ENCODE measurements around the gene TNS1. TPM values are rescaled to one million over a fixed set of nuclear protein-coding genes. Genes with fewer than 3 reads are reported as not detected.

The TNS1 gene
- polyA plus RNA-seq, 3 donors, result 60.6 to 72.4 (median 62.7) TPM

DNA sequence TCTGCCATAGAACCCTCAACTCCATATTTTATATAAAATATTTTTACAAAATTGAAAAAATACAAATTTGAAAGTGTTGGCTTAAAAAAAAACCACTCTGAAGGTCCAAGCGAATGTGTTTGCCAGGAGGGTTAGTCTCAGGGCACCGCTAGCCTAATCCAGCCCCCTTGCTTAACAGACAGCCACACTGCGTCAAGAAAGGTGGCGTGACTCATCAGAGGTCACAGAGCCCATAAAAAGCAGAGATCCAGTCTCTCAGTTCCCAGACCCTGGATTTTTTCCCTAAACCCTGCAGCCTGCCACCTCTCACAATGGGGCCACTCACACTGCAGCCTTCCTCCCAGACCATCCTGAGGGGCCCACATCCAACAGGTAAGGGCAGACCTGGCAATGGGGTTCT, 3.9 kb upstream of the TNS1 start:
- DNase-seq (ENCODE audit: extremely low read depth in 1 of 11, low read depth in 9 of 11, low spot score in 4 of 11), result no peak

DNA sequence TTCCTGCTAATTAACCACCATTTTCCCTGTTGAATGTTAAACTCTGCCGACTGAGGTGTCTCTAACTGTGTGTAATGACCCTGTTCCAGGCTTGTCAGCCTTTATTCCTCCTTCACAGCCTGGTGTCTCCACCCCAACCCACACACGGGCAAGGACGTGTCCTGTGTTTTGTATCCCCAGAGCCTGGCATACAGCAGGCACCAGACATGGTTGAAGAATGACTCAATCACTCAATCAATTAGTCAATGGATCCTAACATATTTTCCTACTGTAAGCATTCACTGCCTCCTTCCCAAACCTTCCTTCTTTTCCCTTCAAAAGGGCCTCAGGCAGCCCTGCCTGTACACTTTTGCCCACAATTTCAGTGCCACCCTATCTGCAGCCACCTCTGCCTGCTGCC, 2.7 kb upstream of the TNS1 start:
- no peak for DNase-seq (ENCODE audit: extremely low read depth in 1 of 11, low read depth in 9 of 11, low spot score in 4 of 11)

DNA sequence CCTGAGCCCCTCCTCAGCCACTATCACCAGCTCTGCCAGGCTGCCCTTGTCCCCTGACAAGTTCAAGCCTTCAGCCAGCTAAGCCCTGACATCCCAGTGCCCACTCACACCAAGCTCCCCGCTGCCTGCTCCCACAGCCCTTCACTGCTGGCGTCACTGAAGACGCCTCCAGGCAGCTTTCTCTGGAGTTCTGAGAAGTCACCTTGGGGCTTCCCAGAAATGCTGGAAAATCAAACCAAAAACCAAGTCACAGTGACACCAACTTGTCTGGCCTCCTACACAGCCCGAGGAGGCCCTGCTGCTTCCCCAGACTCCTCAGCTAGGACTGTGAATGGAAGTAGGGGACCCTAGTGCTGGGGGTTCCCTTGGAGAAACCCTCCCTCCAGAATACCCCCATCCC, 2.2 kb upstream of the TNS1 start:
- DNase-seq (ENCODE audit: extremely low read depth in 1 of 11, low read depth in 9 of 11, low spot score in 4 of 11), result no peak

DNA sequence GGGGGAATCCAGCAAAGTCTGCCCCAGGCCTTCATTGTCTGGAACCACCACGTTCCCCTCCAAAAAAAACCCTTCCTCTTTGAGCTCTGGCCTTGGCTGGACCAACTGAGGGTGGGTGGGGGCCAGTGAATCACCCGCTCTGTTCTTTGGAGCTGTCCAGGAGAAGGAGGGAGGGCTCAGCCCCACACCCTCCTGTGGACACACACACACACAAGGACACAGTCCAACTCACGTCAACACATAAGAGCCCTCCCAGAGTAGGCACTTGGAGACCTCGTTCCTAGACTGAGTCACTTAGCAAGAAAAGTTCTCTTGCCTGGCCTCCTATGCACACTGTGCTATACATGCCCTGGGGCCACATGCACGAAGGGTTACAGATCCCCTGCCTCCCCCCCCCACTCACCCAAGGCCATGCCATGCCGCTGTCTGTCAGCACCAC, 1.2 kb upstream of the TNS1 start:
- DNase-seq (ENCODE audit: extremely low read depth in 1 of 11, low read depth in 9 of 11, low spot score in 4 of 11), result no peak

DNA sequence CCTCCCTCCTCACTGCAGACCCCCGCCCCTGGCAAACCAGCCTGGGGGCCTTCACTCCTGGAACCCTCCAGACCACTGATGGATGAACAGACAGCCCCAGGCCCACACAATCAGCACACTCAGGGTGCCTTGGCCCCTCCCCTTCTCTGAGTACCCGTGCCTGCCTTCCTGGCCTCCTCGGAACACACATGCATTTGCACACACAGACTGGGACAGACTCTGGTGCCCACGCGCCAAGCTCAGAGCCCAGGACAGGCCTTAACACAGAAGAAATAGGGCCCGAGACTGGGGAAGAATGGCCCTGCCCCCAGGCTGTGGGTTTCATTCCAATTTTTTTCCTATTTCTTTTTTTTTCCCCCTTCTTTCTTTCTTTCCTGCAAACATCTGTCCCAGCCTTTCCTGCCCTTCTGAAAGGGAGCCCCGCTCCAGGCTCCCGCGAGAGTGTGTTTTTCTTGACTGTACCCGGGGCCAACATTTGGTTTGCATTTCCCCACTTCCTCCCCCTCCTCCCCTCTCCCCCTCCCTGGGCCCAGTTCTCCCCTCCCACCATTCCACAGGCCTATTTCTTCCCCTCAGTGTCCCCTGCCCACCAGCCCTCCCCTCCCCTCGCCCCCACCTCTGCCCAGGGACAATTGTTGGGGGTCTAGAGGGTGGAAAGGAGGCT, 618 bp upstream of the TNS1 start:
- DNase-seq (ENCODE audit: extremely low read depth in 1 of 11, low read depth in 9 of 11, low spot score in 4 of 11), result no peak

DNA sequence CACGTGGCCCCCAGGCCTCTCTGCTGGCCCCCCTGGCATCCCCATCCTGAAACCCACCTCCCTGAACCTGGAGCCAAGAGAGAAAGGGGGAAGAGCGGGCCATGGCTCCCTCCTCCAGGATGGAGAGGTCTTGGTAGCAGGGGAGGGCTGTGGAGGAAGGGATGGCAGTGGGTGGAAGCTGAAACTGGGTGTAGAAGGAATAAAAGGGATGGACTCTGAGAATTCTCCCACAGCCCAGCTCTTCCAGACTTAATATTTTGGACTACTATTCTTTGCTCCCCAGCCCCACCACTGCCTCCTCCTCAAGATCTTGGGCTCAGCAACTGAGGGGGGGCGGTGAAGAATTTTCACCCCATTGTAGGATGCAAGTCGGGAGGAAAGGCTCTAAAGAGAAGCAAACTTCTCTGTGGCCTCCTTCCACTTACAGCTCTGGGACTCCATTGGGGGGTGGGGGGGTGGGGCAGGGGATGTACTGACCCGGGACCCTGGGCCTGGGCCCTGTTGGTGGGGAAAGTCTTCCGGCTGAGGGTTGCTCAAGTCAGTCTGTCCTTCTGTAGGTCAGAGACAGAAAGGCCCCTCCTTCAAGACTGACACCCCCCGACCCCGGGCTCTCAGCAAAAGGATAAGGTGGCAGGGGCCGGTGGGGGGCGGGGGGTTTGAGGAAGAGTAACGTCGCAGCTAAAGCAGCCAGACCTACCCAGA, 501 bp downstream of the TNS1 start:
- no peak for DNase-seq (ENCODE audit: extremely low read depth in 1 of 11, low read depth in 9 of 11, low spot score in 4 of 11)

DNA sequence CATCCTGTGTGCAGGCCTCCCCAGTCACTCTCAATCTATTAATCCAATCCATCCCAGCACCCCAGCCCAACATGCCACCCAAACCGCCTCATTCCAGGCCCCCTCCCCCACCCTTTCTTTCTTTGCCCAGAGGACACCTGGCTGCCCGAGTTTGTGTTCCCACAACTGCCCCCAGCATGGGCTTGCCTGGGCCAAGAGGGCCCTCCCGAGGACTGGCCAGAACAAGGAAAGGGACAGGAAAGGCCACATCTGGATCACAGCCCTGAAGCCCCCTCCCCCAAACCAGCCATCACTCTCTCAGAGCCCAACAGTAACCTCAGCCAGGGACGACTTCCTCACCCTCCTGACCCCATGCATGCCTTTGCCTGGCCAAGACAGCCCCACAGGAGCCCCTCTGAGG, 1.2 kb downstream of the TNS1 start:
- no peak for DNase-seq (ENCODE audit: extremely low read depth in 1 of 11, low read depth in 9 of 11, low spot score in 4 of 11)

DNA sequence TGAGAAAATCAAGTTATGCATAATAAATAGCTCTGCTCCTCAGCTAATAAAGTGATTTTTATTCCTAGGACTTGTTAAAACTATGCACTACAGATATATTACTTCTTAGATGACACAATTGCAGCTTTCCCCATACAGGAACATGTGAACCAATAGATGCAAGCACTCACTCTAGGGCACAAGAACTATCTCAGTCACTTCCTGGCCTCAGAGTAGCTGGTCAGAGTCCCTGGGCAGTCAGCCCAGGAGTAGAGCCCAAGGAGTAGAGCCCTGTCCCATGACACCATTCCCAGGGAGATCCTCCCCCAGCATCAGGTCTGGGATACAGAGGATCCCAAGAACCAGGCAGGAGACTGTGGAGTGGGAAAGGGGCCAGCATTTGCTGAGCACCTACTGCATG, 2.7 kb downstream of the TNS1 start:
- DNase-seq (ENCODE audit: extremely low read depth in 1 of 11, low read depth in 9 of 11, low spot score in 4 of 11), result no peak

DNA sequence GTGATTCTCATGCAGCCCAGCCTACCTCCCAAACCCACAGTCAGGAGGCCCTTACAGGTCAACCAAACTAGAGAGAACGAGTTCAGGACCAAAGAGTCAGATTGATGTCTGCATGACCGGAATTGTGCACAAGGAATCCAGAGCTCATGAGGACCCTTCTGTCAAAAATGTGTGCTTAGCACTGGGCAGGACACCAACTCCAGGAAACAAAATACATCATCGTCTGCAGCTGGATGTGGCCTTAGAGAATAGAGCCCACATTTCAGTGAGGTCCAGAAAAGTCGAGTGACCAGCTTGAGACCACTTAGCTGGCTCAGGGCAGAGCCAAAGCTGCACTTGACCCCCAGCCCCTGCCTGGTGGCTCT, 3.2 kb downstream of the TNS1 start:
- no peak for DNase-seq (ENCODE audit: extremely low read depth in 1 of 11, low read depth in 9 of 11, low spot score in 4 of 11)

DNA sequence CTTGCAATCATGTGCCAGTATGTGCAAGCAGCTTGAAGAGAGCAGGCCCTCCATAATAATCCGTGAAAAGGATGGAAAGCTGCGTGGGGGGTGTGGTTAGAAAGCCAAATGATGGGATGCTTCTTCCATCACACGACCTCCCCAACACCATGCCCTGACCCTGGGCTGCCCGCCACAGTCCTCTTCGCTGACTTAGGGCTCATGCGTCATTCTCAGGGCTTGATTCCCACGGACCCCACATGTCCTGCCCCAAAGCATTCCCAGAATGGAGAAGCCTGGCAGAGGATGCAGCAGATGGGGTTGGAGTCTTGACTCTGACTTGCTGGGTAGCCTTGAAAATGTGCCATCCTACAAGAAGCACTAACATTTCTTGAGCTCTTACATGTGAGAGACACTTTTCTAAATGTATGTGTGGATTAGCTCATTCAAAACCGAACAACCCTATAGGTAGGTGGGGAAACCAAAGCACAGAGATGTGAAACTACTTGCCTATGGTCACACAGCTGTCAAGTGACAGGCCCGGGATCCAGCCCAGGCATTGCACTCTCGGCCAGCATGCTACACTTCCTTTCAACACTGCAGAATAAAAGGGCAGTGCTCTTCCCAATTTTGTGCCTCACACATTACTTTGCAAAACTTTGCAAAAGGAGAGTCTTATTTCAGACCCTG, 3.7 kb downstream of the TNS1 start:
- DNase-seq (ENCODE audit: extremely low read depth in 1 of 11, low read depth in 9 of 11, low spot score in 4 of 11), result no peak

DNA sequence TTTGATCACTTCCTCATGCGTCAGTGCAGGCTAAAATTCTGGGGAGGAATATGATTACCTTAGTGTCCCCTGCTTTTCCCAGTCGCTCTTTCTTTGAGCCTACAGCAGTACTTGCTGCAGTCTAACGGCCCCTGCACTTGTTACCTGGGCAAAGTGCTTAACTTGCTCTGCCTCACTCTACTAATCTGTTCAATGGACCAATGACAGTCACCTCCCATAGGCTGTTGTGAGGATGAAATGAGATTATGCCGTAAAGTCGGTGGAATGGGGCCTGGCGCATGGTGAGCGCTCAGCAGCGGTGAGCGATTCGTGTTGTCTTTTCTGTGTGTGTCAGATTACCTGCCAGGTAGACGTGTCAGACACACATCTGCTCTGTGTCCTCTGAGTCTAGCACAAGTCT, 5.3 kb downstream of the TNS1 start:
- DNase-seq (ENCODE audit: extremely low read depth in 1 of 11, low read depth in 9 of 11, low spot score in 4 of 11), result no peak

DNA sequence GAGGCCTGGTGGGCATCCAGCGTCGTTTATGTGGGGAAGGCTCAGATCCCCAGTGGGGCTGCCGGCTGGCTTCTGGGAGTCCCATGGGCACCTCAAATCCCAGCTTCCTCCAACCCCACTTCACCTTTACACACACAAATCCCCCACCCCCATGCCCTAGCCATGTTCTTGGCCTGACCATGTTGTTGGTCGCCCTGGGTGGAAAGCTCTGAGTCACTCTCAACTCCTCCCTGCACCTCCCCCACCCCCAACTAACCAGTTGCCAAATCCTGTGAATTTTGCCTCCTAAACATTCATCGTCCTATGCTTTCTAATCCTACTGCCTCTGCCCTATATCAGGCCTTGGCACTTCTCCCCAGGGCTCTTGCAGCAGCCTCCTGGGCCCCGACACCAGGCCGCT, 6.4 kb downstream of the TNS1 start:
- no peak for DNase-seq (ENCODE audit: extremely low read depth in 1 of 11, low read depth in 9 of 11, low spot score in 4 of 11)

DNA sequence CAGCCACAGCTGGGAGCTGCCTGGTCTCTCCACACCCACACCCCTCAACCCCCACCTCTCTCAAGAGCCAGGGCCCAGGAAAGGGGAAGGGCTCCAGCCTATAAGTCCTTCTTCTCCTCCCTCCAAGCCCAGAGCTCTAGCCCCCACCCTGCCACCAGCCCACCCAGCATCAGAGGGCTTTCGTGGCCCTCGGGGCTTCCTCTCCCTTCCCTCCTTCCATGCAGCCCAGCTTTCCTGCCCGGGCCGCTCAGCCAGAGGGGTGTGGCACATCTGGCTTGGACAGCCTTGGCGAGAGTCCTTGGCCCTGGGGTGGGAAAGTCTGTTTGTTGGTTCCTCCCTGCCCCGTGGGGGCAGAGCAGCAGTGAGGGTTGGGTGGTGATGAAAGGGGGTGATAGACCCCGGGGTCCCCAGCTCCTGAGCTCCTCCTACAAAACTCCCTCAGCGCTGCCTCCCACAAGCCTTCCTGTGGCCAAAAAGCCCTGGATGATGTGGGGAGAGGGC, 7.0 kb downstream of the TNS1 start:
- DNase-seq (ENCODE audit: extremely low read depth in 1 of 11, low read depth in 9 of 11, low spot score in 4 of 11), result no peak

DNA sequence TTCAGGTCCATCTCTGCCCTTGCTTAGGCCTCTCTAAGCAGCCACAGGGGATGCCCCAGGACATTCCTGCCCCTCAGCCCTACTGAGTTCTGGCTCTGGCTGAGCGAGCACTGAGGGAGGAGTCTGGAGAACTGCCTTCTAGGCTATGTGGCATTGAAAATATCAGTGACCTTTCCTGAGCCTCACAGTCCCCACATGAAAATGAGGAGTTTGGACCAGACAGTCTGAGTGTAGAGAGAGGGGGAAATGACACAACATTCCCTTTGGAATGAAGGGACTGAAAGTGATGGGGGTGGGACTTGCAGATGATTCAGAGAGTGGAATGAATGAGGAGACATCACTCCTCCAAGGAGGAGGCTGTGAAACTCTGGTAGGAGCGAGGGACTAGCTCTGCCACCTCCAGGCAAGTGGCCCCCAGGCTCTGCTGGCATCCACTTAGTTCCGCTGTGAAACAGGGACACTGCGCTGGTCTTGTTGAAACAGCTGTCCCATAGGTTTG, 8.0 kb downstream of the TNS1 start:
- DNase-seq (ENCODE audit: extremely low read depth in 1 of 11, low read depth in 9 of 11, low spot score in 4 of 11), result no peak

DNA sequence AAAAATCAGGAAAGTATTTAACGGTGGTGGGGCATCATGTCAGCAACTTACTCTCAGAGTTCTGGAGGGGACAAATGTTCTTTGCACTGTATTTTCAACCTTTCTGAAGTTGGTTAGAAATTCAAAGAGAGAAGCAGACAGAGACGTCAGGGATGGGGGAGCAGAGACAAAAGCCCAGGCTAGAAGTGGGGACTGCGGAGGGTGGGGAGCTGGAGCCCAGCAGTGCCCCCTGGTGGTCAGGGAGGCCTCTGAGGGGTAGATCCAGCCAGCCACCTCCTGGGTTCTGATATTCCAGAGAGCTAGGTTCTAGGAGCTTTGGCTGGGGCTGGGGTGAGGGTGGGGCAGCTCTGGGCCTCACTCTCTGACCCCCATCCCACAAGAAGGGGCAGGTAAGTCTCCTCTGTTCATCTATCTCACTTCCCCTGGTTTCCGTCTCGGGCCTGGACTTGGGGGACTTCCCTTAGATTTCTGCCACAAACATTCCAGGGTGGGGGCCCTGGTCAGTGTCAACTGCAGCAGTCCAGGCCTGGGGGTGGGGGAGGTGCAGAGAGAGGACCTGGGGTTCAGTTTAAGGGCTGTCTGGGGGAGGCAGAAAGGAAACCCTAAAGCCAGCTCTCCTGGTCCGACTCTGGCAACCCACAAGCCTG, 8.9 kb downstream of the TNS1 start:
- no peak for DNase-seq (ENCODE audit: extremely low read depth in 1 of 11, low read depth in 9 of 11, low spot score in 4 of 11)

DNA sequence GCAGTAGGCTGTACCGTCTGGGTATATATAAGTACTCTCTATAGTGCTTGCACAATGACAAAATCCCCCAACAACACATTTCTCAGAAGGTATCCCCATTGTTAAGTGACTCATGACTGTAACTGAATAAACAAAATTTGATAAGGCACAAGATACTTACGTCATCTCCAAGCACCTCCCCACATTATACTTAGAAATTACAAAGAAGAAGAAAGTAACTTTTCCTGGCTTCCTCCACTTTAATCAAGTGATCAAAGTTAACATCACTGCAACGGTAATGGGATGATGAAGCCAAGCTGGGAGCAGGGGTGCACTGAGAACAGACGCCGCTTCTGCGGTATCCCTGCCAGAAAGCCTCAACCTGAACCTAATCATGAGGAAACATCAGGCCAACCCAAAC, 9.7 kb downstream of the TNS1 start:
- no peak for DNase-seq (ENCODE audit: extremely low read depth in 1 of 11, low read depth in 9 of 11, low spot score in 4 of 11)

DNA sequence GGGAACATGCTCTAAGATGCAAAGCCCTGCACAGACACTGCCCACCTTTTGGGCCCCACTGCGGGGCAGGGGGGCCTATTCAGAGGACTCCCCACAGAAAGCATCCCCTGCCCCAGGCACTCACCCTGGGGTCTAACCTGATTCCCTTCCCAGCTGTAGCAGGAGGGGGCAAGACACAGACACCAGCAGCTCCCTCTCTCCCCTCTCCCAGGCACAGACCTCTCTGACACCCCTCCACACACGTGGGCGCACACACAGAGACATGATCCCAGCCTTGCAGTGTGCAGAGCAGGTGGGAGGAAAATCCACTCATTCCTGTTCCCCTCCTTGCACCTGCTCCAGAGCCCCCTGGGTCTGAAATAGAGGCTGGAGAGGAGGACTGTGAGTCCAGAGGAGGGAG, 10.7 kb downstream of the TNS1 start:
- no peak for DNase-seq (ENCODE audit: extremely low read depth in 1 of 11, low read depth in 9 of 11, low spot score in 4 of 11)

DNA sequence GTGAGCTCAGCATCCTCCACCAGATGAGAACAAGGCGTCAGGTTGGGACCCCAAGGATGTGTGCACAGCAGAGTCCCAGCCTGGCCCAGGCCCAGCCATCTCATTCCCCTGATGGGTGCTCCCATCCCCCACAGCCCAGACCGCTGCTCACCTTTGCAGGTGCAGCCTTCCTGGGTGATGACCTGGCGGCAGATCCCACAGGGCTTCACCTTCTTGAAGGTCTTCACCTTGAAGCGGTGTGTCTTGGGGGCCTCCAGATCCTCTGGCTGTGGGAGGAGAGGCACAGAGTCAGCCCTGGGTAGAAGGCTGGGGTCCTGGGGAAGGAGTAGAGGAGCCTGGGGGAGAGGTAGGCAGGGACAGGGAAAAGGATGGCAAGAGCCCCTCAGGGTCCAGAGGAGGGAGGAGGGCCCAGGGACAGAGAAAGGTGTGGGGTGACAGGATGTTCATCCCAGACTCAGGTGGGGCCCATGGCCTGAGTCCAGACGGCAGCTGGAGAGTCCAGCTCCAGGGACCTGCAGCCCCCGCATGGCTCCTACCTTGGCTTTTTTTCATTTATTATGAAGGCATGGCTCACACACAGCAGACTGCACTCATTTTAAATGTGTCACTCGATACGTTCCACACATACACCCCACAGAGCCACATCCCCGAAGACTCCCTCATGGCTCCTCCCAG, 11.9 kb downstream of the TNS1 start:
- DNase-seq (ENCODE audit: extremely low read depth in 1 of 11, low read depth in 9 of 11, low spot score in 4 of 11), result no peak

DNA sequence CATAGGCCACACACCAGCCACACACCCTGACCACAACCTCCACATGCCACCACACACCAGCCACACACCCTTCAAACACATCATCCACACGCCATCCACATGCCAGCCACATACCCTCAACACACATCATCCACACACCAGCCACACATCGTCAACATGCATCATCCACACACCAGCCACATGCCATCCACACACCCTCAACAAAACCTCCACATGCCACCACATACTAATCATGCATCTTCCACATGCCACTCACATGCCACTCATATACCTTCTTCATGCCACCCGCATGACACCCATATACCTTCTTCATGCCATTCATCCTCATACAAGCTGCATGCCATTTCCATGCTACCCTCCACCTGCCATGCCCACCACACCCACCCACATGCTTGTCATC, 12.4 kb downstream of the TNS1 start:
- no peak for DNase-seq (ENCODE audit: extremely low read depth in 1 of 11, low read depth in 9 of 11, low spot score in 4 of 11)

All from renal cortex interstitium (tissue), 11 donors.